HepG2 (cell line): ENCODE measurements around the gene S100A16. TPM values are rescaled to one million over a fixed set of nuclear protein-coding genes. Genes with fewer than 3 reads are reported as not detected.

ENCODE experiments used
- ATAC-seq: fragments of 200-7000 bp; cut with Tn5 transposase; 3 replicates; pipeline ENCODE4 v1.9.1; 2020; ENCODE audit warnings: mild to moderate bottlenecking, moderate library complexity
- BruUV-seq: library from RNA; stranded (reverse); fragments of 400-500 nt; replicated peaks from 2 replicates; lab custom pipeline; 2021; lab: Mats Ljungman, UMichigan
- CTCF ChIA-PET: fragments of 300-600 bp; formaldehyde crosslinking; extraction: SDS; loops from one replicate; lab custom pipeline; 2021; ENCODE audit warnings: low total read pairs, inconsistent platforms, low intra/inter-chr PET ratio; lab: Yijun Ruan, JAX
- POLR2A ChIA-PET: fragments of 350-600 bp; sonication (Branson Sonifier 250); formaldehyde crosslinking; loops from one replicate; lab custom pipeline; 2020; ENCODE audit warnings: antibody characterized with exemption, inconsistent platforms; lab: Yijun Ruan, JAX
- DNase-seq: peaks from one replicate; pipeline ENCODE4 v3.0.0-alpha.2; 2015; ENCODE audit warnings: low spot score
- FAIRE-seq: peaks from 3 replicates; lab custom pipeline; 2011; peaks lifted over from hg19 to GRCh38; lab: Jason Lieb, UNC
- H2AFZ ChIP-seq: one replicate; pipeline ENCODE4 v1.6.1; 2011; ENCODE audit warnings: low read length, inconsistent platforms
- H3K27ac ChIP-seq: fragments of 300-600 bp; 3 replicates; pipeline ENCODE4 v1.8.0; 2011; ENCODE audit warnings: mixed run types, mild to moderate bottlenecking, mixed read lengths, low read length, inconsistent platforms; ENCODE audit not compliant: insufficient read depth; ENCODE audit errors: extremely low read length
- H3K27me3 ChIP-seq, 2 experiments: fragments of 200-600 bp in 1 of 2; 2 replicates in 1 of 2; 3 replicates in 1 of 2; pipeline versions ENCODE4 v1.6.0 to v1.8.0; 2011; ENCODE audit warnings: low read length in 2 of 2, mild to moderate bottlenecking in 2 of 2, moderate library complexity in 2 of 2, inconsistent platforms in 1 of 2; ENCODE audit not compliant: insufficient read depth in 2 of 2, control insufficient read depth in 1 of 2
- H3K36me3 ChIP-seq, 2 experiments: fragments of 200-600 bp in 1 of 2; replicated peaks in 1 of 2; 2 replicates in 1 of 2; 3 replicates in 1 of 2; pipeline versions ENCODE4 v1.5.1 to v1.8.0; 2011; ENCODE audit warnings: low read length in 2 of 2, inconsistent platforms in 1 of 2; ENCODE audit not compliant: insufficient read depth in 2 of 2, control insufficient read depth in 1 of 2
- H3K4me1 ChIP-seq: 2 replicates; pipeline ENCODE4 v1.5.1; 2012; ENCODE audit warnings: low read length, inconsistent platforms; ENCODE audit not compliant: insufficient read depth
- H3K4me2 ChIP-seq: 2 replicates; pipeline ENCODE4 v1.6.0; 2011; ENCODE audit warnings: low read depth, low read length, inconsistent platforms
- H3K4me3 ChIP-seq, 3 experiments: fragments of 200-600 bp in 1 of 3; sonication (generic), shearing (Covaris generic) in 1 of 3; replicated peaks in 1 of 3; 2 replicates each; pipeline ENCODE4 v1.5.1; 2011 to 2016; ENCODE audit warnings: low read length in 3 of 3, inconsistent platforms in 2 of 3, low read depth in 2 of 3, mild to moderate bottlenecking in 2 of 3, control low read depth in 1 of 3, mixed read lengths in 1 of 3; ENCODE audit not compliant: insufficient read depth in 1 of 3
- H3K79me2 ChIP-seq: one replicate; pipeline ENCODE4 v1.6.1; 2011; ENCODE audit warnings: low read length, inconsistent platforms; ENCODE audit not compliant: insufficient read depth
- H3K9ac ChIP-seq: 2 replicates; pipeline ENCODE4 v1.6.0; 2011; ENCODE audit warnings: mild to moderate bottlenecking, low read depth, low read length, inconsistent platforms; ENCODE audit not compliant: insufficient read depth
- H3K9me3 ChIP-seq: 2 replicates; pipeline ENCODE4 v1.5.1; 2012; ENCODE audit warnings: mild to moderate bottlenecking, low read length
- H4K20me1 ChIP-seq: 2 replicates; pipeline ENCODE4 v1.6.0; 2011; ENCODE audit warnings: inconsistent platforms, mild to moderate bottlenecking, low read length, moderate library complexity; ENCODE audit not compliant: insufficient read depth
- ADNP ChIP-seq: sonication (generic); formaldehyde crosslinking; IDR thresholded peaks from 2 replicates; pipeline ENCODE4 v1.4.0; 2020; ENCODE audit warnings: missing genetic modification reagents
- AHDC1 ChIP-seq: sonication (generic); formaldehyde crosslinking; IDR thresholded peaks from 2 replicates; pipeline ENCODE4 v1.5.1; 2020; ENCODE audit warnings: mild to moderate bottlenecking, missing genetic modification reagents, borderline replicate concordance
- NR2F6 ChIP-seq, 2 experiments: IDR thresholded peaks; 2 replicates each; pipeline ENCODE4 v1.6.1; 2016; ENCODE audit warnings: antibody characterized with exemption in 1 of 2, mild to moderate bottlenecking in 1 of 2
- RBFOX2 ChIP-seq: fragments of 200-400 bp; formaldehyde crosslinking; IDR thresholded peaks from 2 replicates; pipeline ENCODE4 v1.6.1; 2017; ENCODE audit warnings: low read depth, mild to moderate bottlenecking, low read length
- WGBS: methylation state at CpG from one replicate; pipeline ENCODE4 v1.1.6; 2017; ENCODE audit warnings: low lambda C conversion rate; 5-methylcytosine and 5-hydroxymethylcytosine counted together
- in situ Hi-C: cut with HindIII; loops from 2 replicates; pipeline ENCODE4 v1.10.0; 2017; ENCODE audit warnings: low pct_unique_long_range_greater_than_20kb; ENCODE audit not compliant: extremely low pct_ligation_motif_present
- intact Hi-C: fragments of 100-400 bp; cut with micrococcal nuclease; formaldehyde crosslinking; loops from one replicate; pipeline ENCODE4 v1.10.0; 2022; ENCODE audit not compliant: unreplicated experiment
- polyA plus RNA-seq, 8 experiments: library from polyadenylated mRNA; depleted of rRNA in 3 of 8; stranded (reverse) in 7 of 8; unstranded in 1 of 8; fragments of >200 nt; fragmentation: Illumina TruSeq in 4 of 8; extraction: Trizol in 4 of 8; gene quantifications; 2 replicates each; pipeline versions ENCODE4 v1.2.1 to v1.2.3, GENCODE V29; 2011 to 2016; ENCODE audit warnings: low read depth in 4 of 8, missing spikeins in 1 of 8, mixed read lengths in 1 of 8; ENCODE audit not compliant: insufficient read depth in 1 of 8
- total RNA-seq, 5 experiments: library from RNA; depleted of rRNA; stranded (reverse); fragments of >200 nt; fragmentation: Illumina TruSeq; extraction: Trizol; gene quantifications; 2 replicates each; pipeline ENCODE4 v1.2.3, GENCODE V29; 2016; ENCODE audit warnings: low read depth in 1 of 5

Gene S100A16
- total and polyA plus RNA-seq, 2 of the 13 experiments (the other 11 are each of a cell fraction or from before 2014, with no cell fraction given), result 46.0 to 195 TPM

- in situ Hi-C loops, result no loop called here
- DNase-seq (no peak), ATAC-seq (no peak), FAIRE-seq (no peak)
- no peaks in the 10 kb centered on the region for H3K9me3 ChIP-seq
- intact Hi-C loops, result no loop called here
- peaks cover 15% of the 10 kb centered on the region for H3K4me1 ChIP-seq
- no peak overlapping the region for H3K4me2 ChIP-seq
- no peak overlapping the region for H3K27ac ChIP-seq
- ChIA-PET CTCF (no interaction called here), POLR2A (interaction anchor here (0.9 to 4.2 kb wide), 8 partner anchors 9 to 132 kb away, joined by 3 to 40 read pairs (median 5); partner anchors contain the start of genes CHTOP, S100A1, S100A13 and S100A14)
- no TSS peak for BruUV-seq
- no peak overlapping the region for H3K9ac ChIP-seq
- H3K36me3 ChIP-seq, result peaks cover 21 to 71% of the 10 kb centered on the region in 2 experiments
- H2AFZ ChIP-seq, result no peak overlapping the region
- no peak overlapping the region for H3K4me3 ChIP-seq
- H3K27me3 ChIP-seq, result no peaks in the 10 kb centered on the region
- 0 out of 2 replicates have a peak, but pooled peaks have one; percentile 13 for TF ChIP-seq NR2F6 (IDR thresholded peaks at IDR 0.05)
- no peak for TF ChIP-seq NR2F6 (CRISPR knock-in tag; IDR thresholded peaks at IDR 0.05)
- TF ChIP-seq ADNP, result no peak
- H4K20me1 ChIP-seq, result no peaks in the 10 kb centered on the region; the same call in 1 of the 2 replicates
- peaks cover 6% of the 10 kb centered on the region for H3K79me2 ChIP-seq
These were observed 30.9 kb upstream of the S100A16 start for GRCh38 chr1:153643816-153644215.

GRCh38 chr1:153643100-153643499 is 30.2 kb upstream of the S100A16 start:
- peaks cover 15% of the 10 kb centered on the region for H3K4me1 ChIP-seq
- intact Hi-C loops, result no loop called here
- no peak for ATAC-seq
- FAIRE-seq, result no peak
- H3K27me3 ChIP-seq, result no peaks in the 10 kb centered on the region
- no peak overlapping the region for H3K9ac ChIP-seq
- no peak overlapping the region for H3K27ac ChIP-seq
- H3K4me2 ChIP-seq, result no peak overlapping the region
- POLR2A ChIA-PET, result interaction anchor here (0.9 to 4.2 kb wide), 9 partner anchors 9 to 133 kb away, joined by 3 to 40 read pairs (median 6); partner anchors contain the start of genes CHTOP, S100A1, S100A13 and S100A14
- no peaks in the 10 kb centered on the region for H3K9me3 ChIP-seq
- TF ChIP-seq AHDC1 (CRISPR knock-in tag), result no peak
- 0 out of 2 replicates have a peak, but pooled peaks have one; percentile 1 for TF ChIP-seq RBFOX2
- TF ChIP-seq, all 625 proteins: peak for 1
- H2AFZ ChIP-seq, result no peak overlapping the region
- in situ Hi-C loops, result no loop called here
- H4K20me1 ChIP-seq, result no peaks in the 10 kb centered on the region; the same call in 1 of the 2 replicates
- CTCF ChIA-PET, result no interaction called here
- BruUV-seq, result TSS peak; percentile 0
- H3K36me3 ChIP-seq, result peaks cover 21 to 78% of the 10 kb centered on the region in 2 experiments
- peaks cover 6% of the 10 kb centered on the region for H3K79me2 ChIP-seq
- no peak overlapping the region for H3K4me3 ChIP-seq
- DNase-seq, result no peak
- WGBS, result 98% methylated on average over 11 of the region's 11 CpGs
